Mesendoderm (in vitro differentiated cells): ENCODE measurements around the gene RFX3.

ENCODE experiments used
- DNase-seq: peaks from one replicate; pipeline ENCODE4 v3.0.0; 2013
- H2AK5ac ChIP-seq: 2 replicates; pipeline ENCODE4 v1.6.1; 2013; ENCODE audit warnings: low read length, inconsistent platforms
- H2BK120ac ChIP-seq: 2 replicates; pipeline ENCODE4 v1.6.1; 2013; ENCODE audit warnings: low read depth, mild to moderate bottlenecking, low read length, moderate library complexity, mixed read lengths
- H2BK15ac ChIP-seq: replicated peaks from 2 replicates; pipeline ENCODE4 v1.6.1; 2013; ENCODE audit warnings: low read depth, mild to moderate bottlenecking, moderate library complexity
- H2BK5ac ChIP-seq: 2 replicates; pipeline ENCODE4 v1.6.1; 2013; ENCODE audit warnings: low read length, inconsistent platforms
- H3K18ac ChIP-seq: 2 replicates; pipeline ENCODE4 v1.6.1; 2013; ENCODE audit warnings: mild to moderate bottlenecking, low read length, mixed read lengths
- H3K23ac ChIP-seq: one replicate; pipeline ENCODE4 v1.6.1; 2013; ENCODE audit warnings: low read length
- H3K27ac ChIP-seq: 2 replicates; pipeline ENCODE4 v1.5.1; 2013; ENCODE audit warnings: low read depth, mild to moderate bottlenecking, inconsistent platforms, low read length, moderate library complexity
- H3K27me3 ChIP-seq: 2 replicates; pipeline ENCODE4 v1.6.1; 2013; ENCODE audit warnings: low read length, control low read depth, mild to moderate bottlenecking, inconsistent platforms; ENCODE audit not compliant: insufficient read depth, poor library complexity
- H3K36me3 ChIP-seq: 2 replicates; pipeline ENCODE4 v1.6.1; 2013; ENCODE audit warnings: low read length, inconsistent platforms; ENCODE audit not compliant: control insufficient read depth, insufficient read depth
- H3K4ac ChIP-seq: one replicate; pipeline ENCODE4 v1.6.1; 2013; ENCODE audit warnings: low read depth, mild to moderate bottlenecking, low read length, moderate library complexity
- H3K4me1 ChIP-seq: 2 replicates; pipeline ENCODE4 v1.6.1; 2013; ENCODE audit warnings: low read depth, low read length, inconsistent platforms; ENCODE audit not compliant: control insufficient read depth
- H3K4me2 ChIP-seq: 2 replicates; pipeline ENCODE4 v1.6.1; 2013; ENCODE audit warnings: low read length
- H3K4me3 ChIP-seq: 2 replicates; pipeline ENCODE4 v1.5.1; 2013; ENCODE audit warnings: mild to moderate bottlenecking, low read length
- H3K56ac ChIP-seq: one replicate; pipeline ENCODE4 v1.6.1; 2013; ENCODE audit warnings: low read length
- H3K79me1 ChIP-seq: 2 replicates; pipeline ENCODE4 v1.6.1; 2013; ENCODE audit warnings: low read length, inconsistent platforms
- H3K79me2 ChIP-seq: 2 replicates; pipeline ENCODE4 v1.6.1; 2013; ENCODE audit warnings: mild to moderate bottlenecking, low read length; ENCODE audit not compliant: control insufficient read depth, insufficient read depth
- H3K9ac ChIP-seq: 2 replicates; pipeline ENCODE4 v1.6.1; 2013; ENCODE audit warnings: low read length, inconsistent platforms
- H4K5ac ChIP-seq: one replicate; pipeline ENCODE4 v1.6.1; 2013; ENCODE audit warnings: low read length
- H4K8ac ChIP-seq: one replicate; pipeline ENCODE4 v1.6.1; 2013; ENCODE audit warnings: low read depth, mild to moderate bottlenecking, control low read depth, low read length, moderate library complexity
- WGBS: extraction: QIAGEN DNeasy Blood & Tissue Kit; methylation state at CpG from one replicate; pipeline ENCODE4 v1.1.7; 2013; ENCODE audit warnings: low lambda C conversion rate, missing lambda C conversion rate; ENCODE audit not compliant: insufficient coverage; ENCODE audit errors: extremely low coverage; 5-methylcytosine and 5-hydroxymethylcytosine counted together

Gene RFX3

DNA sequence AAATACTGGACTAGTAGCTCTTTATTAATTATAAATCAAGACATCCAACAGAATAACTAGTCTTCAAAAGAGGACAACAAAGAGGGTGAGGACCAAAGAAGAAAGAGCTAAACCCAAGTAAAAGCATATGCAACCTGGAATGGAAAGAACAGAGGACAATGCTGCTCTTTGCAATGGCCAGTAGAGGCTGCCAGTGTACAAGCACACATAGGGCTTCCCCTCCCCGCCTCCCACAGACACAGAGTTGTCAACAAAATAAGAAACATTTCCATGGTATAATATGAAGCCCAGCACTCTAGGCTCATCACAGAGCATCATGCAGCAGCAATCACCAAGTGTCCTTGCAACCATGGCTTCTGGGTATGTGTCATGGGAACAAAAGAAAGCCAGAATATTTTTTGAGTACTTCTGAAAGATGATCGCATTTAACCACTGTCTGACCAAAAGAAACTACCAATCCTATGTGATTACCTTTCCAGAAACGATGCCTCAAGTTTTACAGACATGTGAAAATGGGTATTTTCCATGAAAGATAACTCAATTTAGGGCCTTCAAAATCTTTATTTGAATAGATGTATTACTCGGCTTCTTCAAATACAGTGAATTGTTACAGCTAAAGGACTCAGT, 58.1 kb downstream of the RFX3 start:
- Histone ChIP-seq H3K4me3 (no peak overlapping the region), H3K23ac (no peak overlapping the region), H3K36me3 (no peaks in the 10 kb centered on the region), H2AK5ac (no peak overlapping the region), H4K5ac (no peak overlapping the region), H2BK5ac (no peak overlapping the region), H3K79me2 (no peaks in the 10 kb centered on the region), H3K27me3 (no peaks in the 10 kb centered on the region), H2BK120ac (no peak overlapping the region), H3K18ac (no peak overlapping the region), H3K9ac (no peak overlapping the region), H3K27ac (no peak overlapping the region), H4K8ac (no peak overlapping the region), H3K4me2 (no peak overlapping the region), H3K79me1 (no peaks in the 10 kb centered on the region), H3K4me1 (no peaks in the 10 kb centered on the region), H3K4ac (no peak overlapping the region), H3K56ac (no peak overlapping the region), H2BK15ac (no peak overlapping the region)
- WGBS = no CpG with 5 or more reads among the region's 4 CpGs
- peak; percentile 84 for DNase-seq

DNA sequence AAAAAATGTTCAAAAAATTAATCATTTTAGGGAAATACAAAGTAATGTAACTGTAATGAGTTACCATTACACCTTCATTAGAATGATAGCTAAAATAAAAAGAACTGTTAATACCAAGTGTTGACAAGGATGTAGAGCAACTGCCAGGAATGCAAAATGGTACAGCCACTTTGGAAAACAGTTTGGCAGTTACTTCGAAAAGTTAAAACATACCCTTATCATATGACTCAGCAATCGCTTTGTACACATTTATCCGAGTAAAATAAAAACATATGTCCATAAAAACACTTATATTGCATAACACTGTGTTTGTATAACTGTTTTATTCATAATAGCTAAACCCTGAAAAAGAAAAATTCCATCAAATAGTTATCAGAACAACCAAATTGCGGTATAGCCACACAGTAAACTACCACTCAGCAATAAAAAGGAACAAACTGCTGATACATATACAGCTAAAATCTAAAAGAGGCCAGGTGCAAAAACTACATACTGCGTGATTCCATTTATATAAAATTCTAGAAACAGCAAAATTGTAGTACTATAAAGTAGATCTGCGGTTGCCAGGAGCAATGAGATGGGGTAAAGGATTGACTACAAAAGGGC, 61.7 kb downstream of the RFX3 start:
- Histone ChIP-seq H3K56ac (no peak overlapping the region), H2AK5ac (no peak overlapping the region), H3K18ac (no peak overlapping the region), H3K27me3 (no peaks in the 10 kb centered on the region), H3K4ac (no peak overlapping the region), H3K9ac (no peak overlapping the region), H3K23ac (no peak overlapping the region), H2BK120ac (no peak overlapping the region), H2BK15ac (no peak overlapping the region), H3K27ac (no peak overlapping the region), H4K5ac (no peak overlapping the region), H3K4me2 (no peak overlapping the region), H3K79me1 (no peaks in the 10 kb centered on the region), H3K4me3 (no peak overlapping the region), H3K4me1 (no peaks in the 10 kb centered on the region), H3K36me3 (no peaks in the 10 kb centered on the region), H4K8ac (no peak overlapping the region), H3K79me2 (no peaks in the 10 kb centered on the region), H2BK5ac (no peak overlapping the region)
- no CpG with 5 or more reads among the region's 6 CpGs for WGBS
- DNase-seq = no peak

DNA sequence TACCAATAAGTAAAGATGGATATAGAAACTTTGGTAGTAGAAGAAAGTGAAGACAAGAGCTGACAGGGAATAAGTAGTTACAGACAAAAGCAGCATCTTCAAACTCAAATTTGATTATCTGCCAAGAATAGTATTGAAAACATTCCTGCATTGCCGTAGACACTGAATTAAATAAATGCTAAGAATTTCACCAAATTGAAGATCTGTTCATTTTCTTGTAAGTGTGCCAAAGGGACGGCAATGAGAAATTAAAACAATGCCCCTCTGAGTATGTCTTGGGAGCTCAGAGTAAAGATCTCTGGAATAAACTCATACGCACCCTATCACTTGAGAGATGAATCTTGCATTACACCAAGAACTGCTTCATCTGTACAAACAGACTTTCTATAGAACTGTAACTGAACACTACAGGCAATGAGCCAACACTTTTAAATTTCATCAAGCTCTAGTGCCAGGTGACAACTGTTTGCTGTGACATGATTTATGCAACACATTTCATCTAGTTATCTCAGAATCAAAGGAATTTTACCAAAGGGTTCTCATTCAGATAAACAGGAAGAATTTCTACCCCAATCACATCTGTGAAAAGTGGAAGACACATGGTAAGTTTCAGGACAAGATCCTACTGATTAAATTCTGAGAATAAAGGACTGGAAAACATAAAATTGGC, 66.9 kb downstream of the RFX3 start:
- H3K4me1 ChIP-seq = no peaks in the 10 kb centered on the region
- no peak overlapping the region for H3K18ac ChIP-seq
- no peak overlapping the region for H3K4me2 ChIP-seq
- H2BK15ac ChIP-seq = no peak overlapping the region
- no peak overlapping the region for H3K23ac ChIP-seq
- H4K5ac ChIP-seq = no peak overlapping the region
- no peak overlapping the region for H3K56ac ChIP-seq
- no peaks in the 10 kb centered on the region for H3K36me3 ChIP-seq
- no peak overlapping the region for H3K4ac ChIP-seq
- no peak overlapping the region for H3K27ac ChIP-seq
- DNase-seq = no peak
- WGBS = no CpG with 5 or more reads among the region's 3 CpGs
- H3K79me2 ChIP-seq = no peaks in the 10 kb centered on the region
- H3K4me3 ChIP-seq = no peak overlapping the region
- no peak overlapping the region for H2AK5ac ChIP-seq
- H3K79me1 ChIP-seq = no peaks in the 10 kb centered on the region
- no peak overlapping the region for H2BK120ac ChIP-seq
- no peak overlapping the region for H2BK5ac ChIP-seq
- no peak overlapping the region for H4K8ac ChIP-seq
- H3K9ac ChIP-seq = no peak overlapping the region
- H3K27me3 ChIP-seq = no peaks in the 10 kb centered on the region

DNA sequence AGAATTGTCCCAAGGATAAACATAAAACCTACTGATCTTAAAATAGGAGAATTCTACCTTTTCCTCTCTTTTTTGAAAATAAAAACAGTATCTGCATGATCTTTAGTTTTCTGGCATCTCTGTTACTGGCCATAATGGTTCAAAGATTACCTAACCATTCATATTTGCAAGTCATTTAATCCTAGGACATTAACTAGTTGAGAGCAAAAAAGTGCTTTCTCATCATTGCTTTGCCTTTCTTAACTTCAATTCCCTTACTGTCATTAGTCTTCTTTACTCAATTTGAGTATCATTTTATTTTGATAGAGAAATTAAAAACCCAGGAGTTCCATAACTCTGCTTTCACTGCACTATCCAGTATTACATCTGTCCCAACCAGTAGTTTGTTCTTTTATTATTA, 68.6 kb downstream of the RFX3 start:
- no peaks in the 10 kb centered on the region for H3K27me3 ChIP-seq
- no peaks in the 10 kb centered on the region for H3K79me2 ChIP-seq
- H3K9ac ChIP-seq = no peak overlapping the region
- no peak overlapping the region for H2BK120ac ChIP-seq
- no peak overlapping the region for H4K8ac ChIP-seq
- H3K4ac ChIP-seq = no peak overlapping the region
- no peak overlapping the region for H2BK5ac ChIP-seq
- H3K4me2 ChIP-seq = no peak overlapping the region
- no peak overlapping the region for H3K27ac ChIP-seq
- H3K36me3 ChIP-seq = no peaks in the 10 kb centered on the region
- H3K4me3 ChIP-seq = no peak overlapping the region
- no peaks in the 10 kb centered on the region for H3K4me1 ChIP-seq
- DNase-seq = no peak
- H3K56ac ChIP-seq = no peak overlapping the region
- H3K79me1 ChIP-seq = no peaks in the 10 kb centered on the region
- no peak overlapping the region for H2AK5ac ChIP-seq
- no peak overlapping the region for H3K23ac ChIP-seq
- no peak overlapping the region for H2BK15ac ChIP-seq
- H4K5ac ChIP-seq = no peak overlapping the region
- H3K18ac ChIP-seq = no peak overlapping the region

DNA sequence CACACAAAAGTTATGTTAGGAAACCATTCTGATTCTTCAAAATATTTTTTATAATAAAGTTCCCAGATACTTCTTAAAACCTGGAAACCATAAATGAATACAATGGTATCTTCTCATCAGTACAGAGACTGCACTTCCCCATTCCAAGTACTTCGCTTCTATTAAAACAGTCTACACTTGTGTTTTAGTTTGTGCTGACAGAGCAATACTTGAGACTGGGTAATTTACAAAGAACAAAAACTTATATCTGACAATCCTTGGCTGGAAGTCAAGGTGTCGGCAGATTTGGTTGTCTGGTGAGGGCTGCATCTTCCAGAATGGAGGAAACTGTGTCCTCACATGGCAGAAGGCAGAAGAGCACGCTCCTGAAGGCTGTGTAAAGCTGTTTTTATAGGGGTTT, 70.1 kb downstream of the RFX3 start:
- Histone ChIP-seq H3K79me2 (no peaks in the 10 kb centered on the region), H2BK5ac (no peak overlapping the region), H4K8ac (no peak overlapping the region), H3K27me3 (no peaks in the 10 kb centered on the region), H3K23ac (no peak overlapping the region), H2BK120ac (no peak overlapping the region), H3K36me3 (no peaks in the 10 kb centered on the region), H3K4me2 (no peak overlapping the region), H3K4me3 (no peak overlapping the region), H4K5ac (no peak overlapping the region), H3K18ac (no peak overlapping the region), H2BK15ac (no peak overlapping the region), H3K27ac (no peak overlapping the region), H3K4me1 (no peaks in the 10 kb centered on the region), H3K4ac (no peak overlapping the region), H3K79me1 (no peaks in the 10 kb centered on the region), H3K9ac (no peak overlapping the region), H3K56ac (no peak overlapping the region), H2AK5ac (no peak overlapping the region)
- no CpG with 5 or more reads among the region's 3 CpGs for WGBS
- DNase-seq = no peak
